Measurements from ENCODE around the gene ATF1. TPM values are rescaled to one million over a fixed set of nuclear protein-coding genes. Genes with fewer than 3 reads are reported as not detected.

Gene ATF1
- total and polyA plus RNA-seq, 10 of the 15 experiments (the other 5 are each of a cell fraction or from before 2014, with no cell fraction given), result 15.4 to 92.0 (median 33.6) TPM

- Histone ChIP-seq H2AFZ (ENCODE audit: control insufficient read depth, low read depth, low read length) (no peak overlapping the region), H3K27ac (ENCODE audit: control insufficient read depth, insufficient read depth) (no peak overlapping the region), H3K9ac (ENCODE audit: control insufficient read depth, insufficient read depth, low read length) (no peak overlapping the region), H3K36me3 (ENCODE audit: control insufficient read depth in 2 of 2, insufficient read depth in 2 of 2, low read length in 1 of 2) (peaks cover 0 to 21% of the 10 kb centered on the region in 2 experiments; a peak in 3 of 4 replicates), H4K20me1 (ENCODE audit: control insufficient read depth, insufficient read depth) (no peaks in the 10 kb centered on the region), H3K4me1 (ENCODE audit: control insufficient read depth, insufficient read depth, low read length) (no peaks in the 10 kb centered on the region), H3K79me2 (ENCODE audit: control insufficient read depth, insufficient read depth, low read length) (no peaks in the 10 kb centered on the region), H3K4me3 (no peak overlapping the region), H3K4me2 (ENCODE audit: control insufficient read depth, insufficient read depth) (no peak overlapping the region), H3K9me3 (replicated peaks; ENCODE audit: control insufficient read depth, insufficient read depth, low read length) (no peaks in the 10 kb centered on the region), H3K27me3 (replicated peaks in 1 of 2; ENCODE audit: control insufficient read depth in 2 of 2, insufficient read depth in 2 of 2, low read length in 1 of 2) (no peaks in the 10 kb centered on the region)
- ATAC-seq, result no peak
- in situ Hi-C loops (cut with MboI), result no loop called here
- ChIA-PET RAD21 (ENCODE audit: unreplicated experiment) (no interaction called here), SMC1A (ENCODE audit: uncharacterized antibody, unreplicated experiment) (no interaction called here), CTCF (no interaction called here), POLR2A (no interaction called here)
- TF ChIP-seq ZNF274 (IDR thresholded peaks at IDR 0.05; ENCODE audit: insufficient read depth, insufficient read length) (no peak), CREB1 (IDR thresholded peaks at IDR 0.05; ENCODE audit: low read depth) (no peak), HDGF (IDR thresholded peaks at IDR 0.05) (no peak), FOXM1 (IDR thresholded peaks at IDR 0.05; ENCODE audit: low read depth, low read length) (no peak), NR2C2 (IDR thresholded peaks at IDR 0.05; ENCODE audit: borderline replicate concordance, control insufficient read depth, insufficient read length, low read depth) (no peak), TARDBP (IDR thresholded peaks at IDR 0.05; ENCODE audit: borderline replicate concordance) (no peak), ATF7 (IDR thresholded peaks at IDR 0.05; ENCODE audit: low read depth) (no peak), BHLHE40 (IDR thresholded peaks at IDR 0.05; ENCODE audit: borderline replicate concordance in 1 of 2, low read depth in 2 of 2, low read length in 1 of 2) (no peak), REST (IDR thresholded peaks at IDR 0.05; ENCODE audit: low read depth, low read length) (no peak)
- TF ChIP-seq, protein P1, sequence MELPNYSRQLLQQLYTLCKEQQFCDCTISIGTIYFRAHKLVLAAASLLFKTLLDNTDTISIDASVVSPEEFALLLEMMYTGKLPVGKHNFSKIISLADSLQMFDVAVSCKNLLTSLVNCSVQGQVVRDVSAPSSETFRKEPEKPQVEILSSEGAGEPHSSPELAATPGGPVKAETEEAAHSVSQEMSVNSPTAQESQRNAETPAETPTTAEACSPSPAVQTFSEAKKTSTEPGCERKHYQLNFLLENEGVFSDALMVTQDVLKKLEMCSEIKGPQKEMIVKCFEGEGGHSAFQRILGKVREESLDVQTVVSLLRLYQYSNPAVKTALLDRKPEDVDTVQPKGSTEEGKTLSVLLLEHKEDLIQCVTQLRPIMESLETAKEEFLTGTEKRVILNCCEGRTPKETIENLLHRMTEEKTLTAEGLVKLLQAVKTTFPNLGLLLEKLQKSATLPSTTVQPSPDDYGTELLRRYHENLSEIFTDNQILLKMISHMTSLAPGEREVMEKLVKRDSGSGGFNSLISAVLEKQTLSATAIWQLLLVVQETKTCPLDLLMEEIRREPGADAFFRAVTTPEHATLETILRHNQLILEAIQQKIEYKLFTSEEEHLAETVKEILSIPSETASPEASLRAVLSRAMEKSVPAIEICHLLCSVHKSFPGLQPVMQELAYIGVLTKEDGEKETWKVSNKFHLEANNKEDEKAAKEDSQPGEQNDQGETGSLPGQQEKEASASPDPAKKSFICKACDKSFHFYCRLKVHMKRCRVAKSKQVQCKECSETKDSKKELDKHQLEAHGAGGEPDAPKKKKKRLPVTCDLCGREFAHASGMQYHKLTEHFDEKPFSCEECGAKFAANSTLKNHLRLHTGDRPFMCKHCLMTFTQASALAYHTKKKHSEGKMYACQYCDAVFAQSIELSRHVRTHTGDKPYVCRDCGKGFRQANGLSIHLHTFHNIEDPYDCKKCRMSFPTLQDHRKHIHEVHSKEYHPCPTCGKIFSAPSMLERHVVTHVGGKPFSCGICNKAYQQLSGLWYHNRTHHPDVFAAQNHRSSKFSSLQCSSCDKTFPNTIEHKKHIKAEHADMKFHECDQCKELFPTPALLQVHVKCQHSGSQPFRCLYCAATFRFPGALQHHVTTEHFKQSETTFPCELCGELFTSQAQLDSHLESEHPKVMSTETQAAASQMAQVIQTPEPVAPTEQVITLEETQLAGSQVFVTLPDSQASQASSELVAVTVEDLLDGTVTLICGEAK (IDR thresholded peaks at IDR 0.05; ENCODE audit: borderline replicate concordance), result no peak
- TF ChIP-seq, protein P2, sequence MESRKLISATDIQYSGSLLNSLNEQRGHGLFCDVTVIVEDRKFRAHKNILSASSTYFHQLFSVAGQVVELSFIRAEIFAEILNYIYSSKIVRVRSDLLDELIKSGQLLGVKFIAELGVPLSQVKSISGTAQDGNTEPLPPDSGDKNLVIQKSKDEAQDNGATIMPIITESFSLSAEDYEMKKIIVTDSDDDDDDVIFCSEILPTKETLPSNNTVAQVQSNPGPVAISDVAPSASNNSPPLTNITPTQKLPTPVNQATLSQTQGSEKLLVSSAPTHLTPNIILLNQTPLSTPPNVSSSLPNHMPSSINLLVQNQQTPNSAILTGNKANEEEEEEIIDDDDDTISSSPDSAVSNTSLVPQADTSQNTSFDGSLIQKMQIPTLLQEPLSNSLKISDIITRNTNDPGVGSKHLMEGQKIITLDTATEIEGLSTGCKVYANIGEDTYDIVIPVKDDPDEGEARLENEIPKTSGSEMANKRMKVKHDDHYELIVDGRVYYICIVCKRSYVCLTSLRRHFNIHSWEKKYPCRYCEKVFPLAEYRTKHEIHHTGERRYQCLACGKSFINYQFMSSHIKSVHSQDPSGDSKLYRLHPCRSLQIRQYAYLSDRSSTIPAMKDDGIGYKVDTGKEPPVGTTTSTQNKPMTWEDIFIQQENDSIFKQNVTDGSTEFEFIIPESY (IDR thresholded peaks at IDR 0.05), result no peak
- WGBS (ENCODE audit: insufficient coverage, insufficient replicate concordance, low lambda C conversion rate, missing lambda C conversion rate), result 100% methylated on average over 1 of the region's 1 CpG
- intact Hi-C loops (cut with micrococcal nuclease; ENCODE audit: unreplicated experiment), result no loop called here
- no TSS peak for BruUV-seq (replicated peaks)
- no peak for DNase-seq (ENCODE audit: low read depth, low spot score)
- FAIRE-seq, result no peak
Measured at GRCh38 chr12:50747817-50748216, 16.1 kb upstream of the ATF1 start.

Data from GM12878 (cell line).